K562 (cell line): ENCODE data around the gene DLG4. TPM values are rescaled to one million over a fixed set of nuclear protein-coding genes. Genes with fewer than 3 reads are reported as not detected.

ENCODE experiments used
- CXXC5 ChIP-seq: fragments of 250-450 bp; sonication (Bioruptor Pico); IDR thresholded peaks from 2 replicates; pipeline ENCODE4 v1.8.0; 2022; ENCODE audit warnings: inconsistent platforms, mild to moderate bottlenecking, moderate library complexity
- GTF2F1 ChIP-seq: IDR thresholded peaks from 2 replicates; pipeline ENCODE4 v1.6.1; 2011; ENCODE audit warnings: low read depth, low read length, improper control_type of control experiment
- HCFC1 ChIP-seq: IDR thresholded peaks from 2 replicates; pipeline ENCODE4 v1.6.1; 2012; ENCODE audit warnings: low read depth, low read length, improper control_type of control experiment
- ILF3 ChIP-seq: fragments of 450-650 bp; IDR thresholded peaks from 2 replicates; pipeline ENCODE4 v1.6.1; 2018; ENCODE audit warnings: antibody characterized with exemption, mild to moderate bottlenecking, moderate library complexity, borderline replicate concordance
- KDM2B ChIP-seq: fragments of 250-450 bp; sonication (Bioruptor Pico); IDR thresholded peaks from 2 replicates; pipeline ENCODE4 v1.8.0; 2021; ENCODE audit warnings: mild to moderate bottlenecking, moderate library complexity
- MYC ChIP-seq, 2 experiments: fragments of 250-450 bp in 1 of 2; sonication (Bioruptor Pico) in 1 of 2; IDR thresholded peaks; 2 replicates each; pipeline versions ENCODE4 v1.5.1 to v1.6.1; 2012 to 2021; ENCODE audit warnings: low read depth in 2 of 2, borderline replicate concordance in 1 of 2, improper control_type of control experiment in 1 of 2, low read length in 1 of 2, mild to moderate bottlenecking in 1 of 2, moderate library complexity in 1 of 2
- NR2C1 ChIP-seq, 2 experiments: fragments of 450-650 bp; IDR thresholded peaks; 2 replicates each; pipeline ENCODE4 v1.6.1; 2017; ENCODE audit warnings: mild to moderate bottlenecking in 2 of 2, antibody characterized with exemption in 1 of 2, inconsistent platforms in 1 of 2, missing compliant biosample characterization in 1 of 2, missing genetic modification characterization in 1 of 2
- RBFOX2 ChIP-seq: fragments of 200-400 bp; formaldehyde crosslinking; IDR thresholded peaks from 2 replicates; pipeline ENCODE4 v1.6.1; 2017; ENCODE audit warnings: low read depth, mild to moderate bottlenecking, low read length, moderate library complexity
- SIX5 ChIP-seq, 2 experiments: IDR thresholded peaks; 2 replicates each; pipeline ENCODE4 v1.6.1; 2011; ENCODE audit warnings: low read length in 2 of 2, borderline replicate concordance in 1 of 2, low read depth in 1 of 2, mild to moderate bottlenecking in 1 of 2, moderate library complexity in 1 of 2; ENCODE audit not compliant: insufficient read depth in 1 of 2
- TAF7 ChIP-seq: fragments of 450-650 bp; IDR thresholded peaks from 2 replicates; pipeline ENCODE4 v1.6.1; 2016; ENCODE audit warnings: missing genetic modification characterization, missing compliant biosample characterization
- TAF9B ChIP-seq: fragments of 450-650 bp; IDR thresholded peaks from 2 replicates; pipeline ENCODE4 v1.6.1; 2018; ENCODE audit warnings: mild to moderate bottlenecking; ENCODE audit not compliant: partially characterized antibody
- ZNF143 ChIP-seq: sonication (generic); formaldehyde crosslinking; IDR thresholded peaks from 2 replicates; pipeline ENCODE4 v1.9.0; 2022; ENCODE audit warnings: mild to moderate bottlenecking, missing genetic modification reagents
- polyA plus RNA-seq, 8 experiments: library from polyadenylated mRNA; depleted of rRNA in 4 of 8; stranded (reverse) in 5 of 8; unstranded in 3 of 8; fragments of >200 nt; fragmentation: Nextera tagmentation in 2 of 8; fragmentation: Illumina TruSeq in 1 of 8; extraction: Ambion mirVana in 2 of 8; extraction: Trizol in 1 of 8; gene quantifications; 2 replicates each; pipeline versions ENCODE4 v1.2.1 to v1.2.3, GENCODE V29; 2011 to 2014; ENCODE audit warnings: inconsistent platforms in 1 of 8, missing spikeins in 1 of 8
- total RNA-seq, 7 experiments: library from RNA; depleted of rRNA in 6 of 7; stranded (reverse); fragments of >200 nt in 6 of 7; fragmentation: Illumina TruSeq in 2 of 7; extraction: Trizol in 2 of 7; gene quantifications; 2 replicates each; pipeline versions ENCODE4 v1.2.1 to v1.2.3, GENCODE V29; 2011 to 2021; ENCODE audit warnings: low replicate concordance in 1 of 7
- TF ChIP-seq, protein P1 (sequence below): fragments of 450-650 bp; IDR thresholded peaks from 2 replicates; pipeline ENCODE4 v1.6.1; 2016; ENCODE audit warnings: missing biosample characterization, missing genetic modification characterization
- TF ChIP-seq, protein P2 (sequence below): fragments of 450-650 bp; IDR thresholded peaks from 2 replicates; pipeline ENCODE4 v1.7.1; 2018; ENCODE audit warnings: mild to moderate bottlenecking, low read depth; ENCODE audit not compliant: partially characterized antibody
- TF ChIP-seq, protein P3 (sequence below): fragments of 250-450 bp; sonication (Bioruptor Pico); IDR thresholded peaks from 2 replicates; pipeline ENCODE4 v1.9.0; 2021; ENCODE audit warnings: mild to moderate bottlenecking, inconsistent platforms
- TF ChIP-seq, protein P4 (sequence below): sonication (generic); formaldehyde crosslinking; IDR thresholded peaks from 2 replicates; pipeline ENCODE4 v1.8.1; 2022; ENCODE audit warnings: missing genetic modification reagents
- TF ChIP-seq, protein P5 (sequence below): IDR thresholded peaks from 2 replicates; pipeline ENCODE4 v1.6.1; 2014; ENCODE audit warnings: antibody characterized with exemption

The DLG4 gene
- total and polyA plus RNA-seq, 9 of the 15 experiments (the other 6 are each of a cell fraction or from before 2014, with no cell fraction given) = 0.03 to 12.0 (median 4.1) TPM

DNA sequence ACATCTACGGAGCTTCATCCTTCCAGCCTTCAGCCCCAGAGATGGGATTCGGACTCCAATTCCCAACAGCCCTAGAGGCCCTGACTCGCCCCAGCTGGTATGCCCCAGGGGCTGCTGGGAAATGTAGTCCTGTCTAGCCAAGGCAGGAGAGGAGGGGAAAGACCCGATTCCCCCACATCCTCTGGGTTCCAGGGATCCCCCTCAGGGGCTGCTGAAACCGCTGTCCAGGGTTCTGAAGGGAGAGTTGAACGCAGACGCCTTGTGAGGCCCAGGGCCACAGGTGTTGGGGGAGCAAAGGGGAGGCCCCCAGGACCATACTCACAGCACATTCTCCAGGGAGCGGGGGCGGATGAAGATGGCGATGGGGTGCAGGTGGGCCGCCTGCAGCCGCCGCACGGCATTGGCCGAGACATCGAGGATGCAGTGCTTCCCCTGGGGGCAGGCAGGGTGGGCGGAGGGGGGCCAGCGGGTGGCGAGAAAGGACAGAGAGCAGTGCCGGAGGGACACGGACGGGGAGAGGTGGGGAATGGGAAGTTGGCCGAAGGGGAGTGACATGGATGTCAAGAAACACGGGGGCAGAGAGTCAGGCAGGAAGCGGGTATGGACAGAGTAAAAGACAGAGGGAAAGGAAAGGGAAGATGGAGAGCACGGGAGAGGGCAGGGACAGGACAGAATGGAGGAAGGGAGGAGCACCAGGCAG lies 27.9 kb downstream of the DLG4 start (continued):
- TF ChIP-seq, protein P1, sequence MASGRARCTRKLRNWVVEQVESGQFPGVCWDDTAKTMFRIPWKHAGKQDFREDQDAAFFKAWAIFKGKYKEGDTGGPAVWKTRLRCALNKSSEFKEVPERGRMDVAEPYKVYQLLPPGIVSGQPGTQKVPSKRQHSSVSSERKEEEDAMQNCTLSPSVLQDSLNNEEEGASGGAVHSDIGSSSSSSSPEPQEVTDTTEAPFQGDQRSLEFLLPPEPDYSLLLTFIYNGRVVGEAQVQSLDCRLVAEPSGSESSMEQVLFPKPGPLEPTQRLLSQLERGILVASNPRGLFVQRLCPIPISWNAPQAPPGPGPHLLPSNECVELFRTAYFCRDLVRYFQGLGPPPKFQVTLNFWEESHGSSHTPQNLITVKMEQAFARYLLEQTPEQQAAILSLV (tag) = no peak
- TF ChIP-seq RBFOX2 (no peak), ZNF143 (CRISPR knock-in tag) (peak; percentile 86), SIX5 (IDR thresholded peaks at IDR 0.05; ENCODE audit: borderline replicate concordance in 1 of 2, insufficient read depth in 1 of 2, low read depth in 1 of 2, low read length in 2 of 2) (peak; percentile 97), KDM2B (no peak), NR2C1 (IDR thresholded peaks at IDR 0.05) (0 out of 2 replicates have a peak, but pooled peaks have one; percentile 37), NR2C1 (tag; IDR thresholded peaks at IDR 0.05) (peak; percentile 84), ILF3 (no peak), TAF7 (tag) (no peak), CXXC5 (CRISPR knock-in tag) (no peak), GTF2F1 (no peak), TAF9B (no peak), HCFC1 (peak; percentile 97), MYC (IDR thresholded peaks at IDR 0.05; ENCODE audit: low read depth, low read length) (no peak), MYC (CRISPR knock-in tag; IDR thresholded peaks at IDR 0.05; ENCODE audit: borderline replicate concordance, low read depth) (no peak)
- TF ChIP-seq, protein P2, sequence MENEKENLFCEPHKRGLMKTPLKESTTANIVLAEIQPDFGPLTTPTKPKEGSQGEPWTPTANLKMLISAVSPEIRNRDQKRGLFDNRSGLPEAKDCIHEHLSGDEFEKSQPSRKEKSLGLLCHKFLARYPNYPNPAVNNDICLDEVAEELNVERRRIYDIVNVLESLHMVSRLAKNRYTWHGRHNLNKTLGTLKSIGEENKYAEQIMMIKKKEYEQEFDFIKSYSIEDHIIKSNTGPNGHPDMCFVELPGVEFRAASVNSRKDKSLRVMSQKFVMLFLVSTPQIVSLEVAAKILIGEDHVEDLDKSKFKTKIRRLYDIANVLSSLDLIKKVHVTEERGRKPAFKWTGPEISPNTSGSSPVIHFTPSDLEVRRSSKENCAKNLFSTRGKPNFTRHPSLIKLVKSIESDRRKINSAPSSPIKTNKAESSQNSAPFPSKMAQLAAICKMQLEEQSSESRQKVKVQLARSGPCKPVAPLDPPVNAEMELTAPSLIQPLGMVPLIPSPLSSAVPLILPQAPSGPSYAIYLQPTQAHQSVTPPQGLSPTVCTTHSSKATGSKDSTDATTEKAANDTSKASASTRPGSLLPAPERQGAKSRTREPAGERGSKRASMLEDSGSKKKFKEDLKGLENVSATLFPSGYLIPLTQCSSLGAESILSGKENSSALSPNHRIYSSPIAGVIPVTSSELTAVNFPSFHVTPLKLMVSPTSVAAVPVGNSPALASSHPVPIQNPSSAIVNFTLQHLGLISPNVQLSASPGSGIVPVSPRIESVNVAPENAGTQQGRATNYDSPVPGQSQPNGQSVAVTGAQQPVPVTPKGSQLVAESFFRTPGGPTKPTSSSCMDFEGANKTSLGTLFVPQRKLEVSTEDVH = no peak
- TF ChIP-seq, protein P3, sequence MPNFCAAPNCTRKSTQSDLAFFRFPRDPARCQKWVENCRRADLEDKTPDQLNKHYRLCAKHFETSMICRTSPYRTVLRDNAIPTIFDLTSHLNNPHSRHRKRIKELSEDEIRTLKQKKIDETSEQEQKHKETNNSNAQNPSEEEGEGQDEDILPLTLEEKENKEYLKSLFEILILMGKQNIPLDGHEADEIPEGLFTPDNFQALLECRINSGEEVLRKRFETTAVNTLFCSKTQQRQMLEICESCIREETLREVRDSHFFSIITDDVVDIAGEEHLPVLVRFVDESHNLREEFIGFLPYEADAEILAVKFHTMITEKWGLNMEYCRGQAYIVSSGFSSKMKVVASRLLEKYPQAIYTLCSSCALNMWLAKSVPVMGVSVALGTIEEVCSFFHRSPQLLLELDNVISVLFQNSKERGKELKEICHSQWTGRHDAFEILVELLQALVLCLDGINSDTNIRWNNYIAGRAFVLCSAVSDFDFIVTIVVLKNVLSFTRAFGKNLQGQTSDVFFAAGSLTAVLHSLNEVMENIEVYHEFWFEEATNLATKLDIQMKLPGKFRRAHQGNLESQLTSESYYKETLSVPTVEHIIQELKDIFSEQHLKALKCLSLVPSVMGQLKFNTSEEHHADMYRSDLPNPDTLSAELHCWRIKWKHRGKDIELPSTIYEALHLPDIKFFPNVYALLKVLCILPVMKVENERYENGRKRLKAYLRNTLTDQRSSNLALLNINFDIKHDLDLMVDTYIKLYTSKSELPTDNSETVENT (CRISPR knock-in tag) = no peak
- TF ChIP-seq, protein P4, sequence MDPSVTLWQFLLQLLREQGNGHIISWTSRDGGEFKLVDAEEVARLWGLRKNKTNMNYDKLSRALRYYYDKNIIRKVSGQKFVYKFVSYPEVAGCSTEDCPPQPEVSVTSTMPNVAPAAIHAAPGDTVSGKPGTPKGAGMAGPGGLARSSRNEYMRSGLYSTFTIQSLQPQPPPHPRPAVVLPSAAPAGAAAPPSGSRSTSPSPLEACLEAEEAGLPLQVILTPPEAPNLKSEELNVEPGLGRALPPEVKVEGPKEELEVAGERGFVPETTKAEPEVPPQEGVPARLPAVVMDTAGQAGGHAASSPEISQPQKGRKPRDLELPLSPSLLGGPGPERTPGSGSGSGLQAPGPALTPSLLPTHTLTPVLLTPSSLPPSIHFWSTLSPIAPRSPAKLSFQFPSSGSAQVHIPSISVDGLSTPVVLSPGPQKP (CRISPR knock-in tag) = no peak
- TF ChIP-seq, protein P5, sequence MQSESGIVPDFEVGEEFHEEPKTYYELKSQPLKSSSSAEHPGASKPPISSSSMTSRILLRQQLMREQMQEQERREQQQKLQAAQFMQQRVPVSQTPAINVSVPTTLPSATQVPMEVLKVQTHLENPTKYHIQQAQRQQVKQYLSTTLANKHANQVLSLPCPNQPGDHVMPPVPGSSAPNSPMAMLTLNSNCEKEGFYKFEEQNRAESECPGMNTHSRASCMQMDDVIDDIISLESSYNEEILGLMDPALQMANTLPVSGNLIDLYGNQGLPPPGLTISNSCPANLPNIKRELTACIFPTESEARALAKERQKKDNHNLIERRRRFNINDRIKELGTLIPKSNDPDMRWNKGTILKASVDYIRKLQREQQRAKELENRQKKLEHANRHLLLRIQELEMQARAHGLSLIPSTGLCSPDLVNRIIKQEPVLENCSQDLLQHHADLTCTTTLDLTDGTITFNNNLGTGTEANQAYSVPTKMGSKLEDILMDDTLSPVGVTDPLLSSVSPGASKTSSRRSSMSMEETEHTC = no peak
